OCI-LY1 (cell line): Measurements from ENCODE around the gene APC2.

Experiments used
- H2AFZ ChIP-seq: fragments of 200-600 bp; sonication (generic), shearing (Covaris generic); 2 replicates; pipeline ENCODE4 v1.6.0; 2014; ENCODE audit warnings: antibody characterized with exemption, mild to moderate bottlenecking, low read length
- H3F3A ChIP-seq: fragments of 200-600 bp; sonication (generic), shearing (Covaris generic); 2 replicates; pipeline ENCODE4 v1.6.0; 2014; ENCODE audit warnings: mild to moderate bottlenecking, antibody characterized with exemption, low read length, moderate library complexity; ENCODE audit not compliant: insufficient read depth
- H3K27ac ChIP-seq: fragments of 200-600 bp; sonication (generic); 2 replicates; pipeline ENCODE4 v1.5.1; 2014; ENCODE audit warnings: low read length, mixed run types, mild to moderate bottlenecking, low read depth; ENCODE audit not compliant: poor library complexity, severe bottlenecking
- H3K27me3 ChIP-seq: fragments of 200-600 bp; sonication (generic); 2 replicates; pipeline ENCODE4 v1.6.0; 2014; ENCODE audit warnings: antibody characterized with exemption, mild to moderate bottlenecking, low read length, moderate library complexity; ENCODE audit not compliant: insufficient read depth
- H3K36me3 ChIP-seq: fragments of 200-600 bp; sonication (generic); 2 replicates; pipeline ENCODE4 v1.6.1; 2014; ENCODE audit warnings: mild to moderate bottlenecking, antibody characterized with exemption, low read length, moderate library complexity, mixed read lengths; ENCODE audit not compliant: insufficient read depth
- H3K4me1 ChIP-seq: fragments of 200-600 bp; sonication (generic); 2 replicates; pipeline ENCODE4 v1.5.1; 2014; ENCODE audit warnings: mild to moderate bottlenecking, low read length, moderate library complexity; ENCODE audit not compliant: insufficient read depth, severe bottlenecking
- H3K4me2 ChIP-seq: fragments of 200-600 bp; sonication (generic), shearing (Covaris generic); 2 replicates; pipeline ENCODE4 v1.6.1; 2014; ENCODE audit warnings: low read length
- H3K4me3 ChIP-seq: fragments of 200-600 bp; sonication (generic); 2 replicates; pipeline ENCODE4 v1.5.1; 2014; ENCODE audit warnings: low read length, low read depth, mild to moderate bottlenecking, mixed read lengths; ENCODE audit not compliant: poor library complexity, severe bottlenecking
- H3K79me2 ChIP-seq: fragments of 200-600 bp; shearing (Covaris generic); 2 replicates; pipeline ENCODE4 v1.6.1; 2016; ENCODE audit warnings: mixed run types, low read length, mixed read lengths; ENCODE audit not compliant: insufficient read depth
- H3K9ac ChIP-seq: fragments of 200-600 bp; sonication (generic), shearing (Covaris generic); 2 replicates; pipeline ENCODE4 v1.6.1; 2014; ENCODE audit warnings: mild to moderate bottlenecking, low read length, mixed read lengths
- H3K9me2 ChIP-seq: fragments of 200-600 bp; sonication (generic), shearing (Covaris generic); 2 replicates; pipeline ENCODE4 v1.6.1; 2014; ENCODE audit warnings: low read depth, mild to moderate bottlenecking, low read length, mixed read lengths
- H3K9me3 ChIP-seq: fragments of 200-600 bp; shearing (Covaris generic); 2 replicates; pipeline ENCODE4 v1.6.1; 2014; ENCODE audit warnings: low read length, mixed read lengths
- H4K20me1 ChIP-seq: fragments of 200-600 bp; sonication (generic), shearing (Covaris generic); 2 replicates; pipeline ENCODE4 v1.6.0; 2016; ENCODE audit warnings: mild to moderate bottlenecking, low read length; ENCODE audit not compliant: insufficient read depth
- EZH2 ChIP-seq: fragments of 200-600 bp; sonication (generic), shearing (Covaris generic); IDR thresholded peaks from 2 replicates; pipeline ENCODE4 v1.8.0; 2017; ENCODE audit warnings: borderline replicate concordance, mixed run types, mild to moderate bottlenecking, antibody characterized with exemption, low read length, moderate library complexity, mixed read lengths
- TF ChIP-seq, protein P1 (sequence below): fragments of 200-600 bp; sonication (generic), shearing (Covaris generic); IDR thresholded peaks from 2 replicates; pipeline ENCODE4 v1.5.1; 2017; ENCODE audit warnings: mild to moderate bottlenecking, antibody characterized with exemption, low read length, moderate library complexity, mixed read lengths

Gene APC2

DNA sequence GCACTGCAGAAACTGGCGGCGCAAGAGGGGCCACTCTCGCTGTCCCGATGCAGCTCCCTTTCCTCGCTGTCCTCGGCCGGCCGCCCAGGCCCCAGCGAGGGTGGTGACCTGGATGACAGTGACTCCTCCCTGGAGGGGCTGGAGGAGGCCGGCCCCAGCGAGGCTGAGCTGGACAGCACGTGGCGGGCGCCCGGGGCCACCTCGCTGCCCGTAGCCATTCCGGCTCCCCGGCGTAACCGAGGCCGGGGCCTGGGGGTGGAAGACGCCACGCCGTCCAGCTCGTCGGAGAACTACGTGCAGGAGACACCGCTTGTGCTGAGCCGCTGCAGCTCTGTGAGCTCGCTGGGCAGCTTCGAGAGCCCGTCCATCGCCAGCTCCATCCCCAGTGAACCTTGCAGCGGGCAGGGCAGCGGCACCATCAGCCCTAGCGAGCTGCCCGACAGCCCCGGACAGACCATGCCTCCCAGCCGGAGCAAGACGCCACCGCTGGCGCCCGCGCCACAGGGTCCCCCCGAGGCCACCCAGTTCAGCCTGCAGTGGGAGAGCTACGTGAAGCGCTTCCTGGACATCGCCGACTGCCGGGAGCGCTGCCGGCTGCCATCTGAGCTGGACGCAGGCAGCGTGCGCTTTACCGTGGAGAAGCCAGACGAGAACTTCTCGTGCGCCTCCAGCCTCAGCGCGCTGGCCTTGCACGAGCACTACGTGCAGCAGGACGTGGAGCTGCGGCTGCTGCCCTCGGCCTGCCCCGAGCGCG is 16.7 kb downstream of the APC2 start:
- TF ChIP-seq, protein P1, sequence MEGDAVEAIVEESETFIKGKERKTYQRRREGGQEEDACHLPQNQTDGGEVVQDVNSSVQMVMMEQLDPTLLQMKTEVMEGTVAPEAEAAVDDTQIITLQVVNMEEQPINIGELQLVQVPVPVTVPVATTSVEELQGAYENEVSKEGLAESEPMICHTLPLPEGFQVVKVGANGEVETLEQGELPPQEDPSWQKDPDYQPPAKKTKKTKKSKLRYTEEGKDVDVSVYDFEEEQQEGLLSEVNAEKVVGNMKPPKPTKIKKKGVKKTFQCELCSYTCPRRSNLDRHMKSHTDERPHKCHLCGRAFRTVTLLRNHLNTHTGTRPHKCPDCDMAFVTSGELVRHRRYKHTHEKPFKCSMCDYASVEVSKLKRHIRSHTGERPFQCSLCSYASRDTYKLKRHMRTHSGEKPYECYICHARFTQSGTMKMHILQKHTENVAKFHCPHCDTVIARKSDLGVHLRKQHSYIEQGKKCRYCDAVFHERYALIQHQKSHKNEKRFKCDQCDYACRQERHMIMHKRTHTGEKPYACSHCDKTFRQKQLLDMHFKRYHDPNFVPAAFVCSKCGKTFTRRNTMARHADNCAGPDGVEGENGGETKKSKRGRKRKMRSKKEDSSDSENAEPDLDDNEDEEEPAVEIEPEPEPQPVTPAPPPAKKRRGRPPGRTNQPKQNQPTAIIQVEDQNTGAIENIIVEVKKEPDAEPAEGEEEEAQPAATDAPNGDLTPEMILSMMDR, result no peak
- TF ChIP-seq EZH2, result no peak
- Histone ChIP-seq H3F3A (no peaks in the 10 kb centered on the region), H3K9ac (no peak overlapping the region), H3K9me2 (no peaks in the 10 kb centered on the region), H4K20me1 (no peaks in the 10 kb centered on the region), H3K27me3 (peaks cover 4% of the 10 kb centered on the region; the same call in 1 of the 2 replicates), H3K4me1 (peaks cover 11% of the 10 kb centered on the region), H3K27ac (no peak overlapping the region), H3K4me3 (no peak overlapping the region), H3K36me3 (no peaks in the 10 kb centered on the region), H3K9me3 (no peaks in the 10 kb centered on the region), H2AFZ (no peak overlapping the region), H3K79me2 (no peaks in the 10 kb centered on the region), H3K4me2 (no peak overlapping the region)

DNA sequence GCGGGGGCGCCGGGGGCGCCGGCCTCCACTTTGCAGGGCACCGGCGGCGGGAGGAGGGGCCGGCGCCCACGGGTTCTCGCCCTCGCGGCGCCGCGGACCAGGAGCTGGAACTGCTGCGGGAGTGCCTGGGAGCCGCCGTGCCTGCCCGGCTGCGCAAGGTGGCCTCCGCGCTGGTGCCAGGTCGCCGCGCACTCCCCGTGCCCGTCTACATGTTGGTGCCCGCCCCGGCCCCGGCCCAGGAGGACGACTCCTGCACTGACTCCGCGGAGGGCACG is 17.2 kb downstream of the APC2 start:
- no peak overlapping the region for H3K4me2 ChIP-seq
- no peak overlapping the region for H2AFZ ChIP-seq
- H3K9me2 ChIP-seq, result no peaks in the 10 kb centered on the region
- peaks cover 10% of the 10 kb centered on the region; the same call in 1 of the 2 replicates for H3K27me3 ChIP-seq
- H3K4me1 ChIP-seq, result peaks cover 11% of the 10 kb centered on the region
- H3K9ac ChIP-seq, result no peak overlapping the region
- no peaks in the 10 kb centered on the region for H3K36me3 ChIP-seq
- no peak overlapping the region for H3K4me3 ChIP-seq
- no peaks in the 10 kb centered on the region for H3K9me3 ChIP-seq
- H4K20me1 ChIP-seq, result no peaks in the 10 kb centered on the region
- no peaks in the 10 kb centered on the region for H3K79me2 ChIP-seq
- no peak overlapping the region for H3K27ac ChIP-seq
- no peaks in the 10 kb centered on the region for H3F3A ChIP-seq
- TF ChIP-seq EZH2, result no peak
- TF ChIP-seq, protein P1, result no peak

DNA sequence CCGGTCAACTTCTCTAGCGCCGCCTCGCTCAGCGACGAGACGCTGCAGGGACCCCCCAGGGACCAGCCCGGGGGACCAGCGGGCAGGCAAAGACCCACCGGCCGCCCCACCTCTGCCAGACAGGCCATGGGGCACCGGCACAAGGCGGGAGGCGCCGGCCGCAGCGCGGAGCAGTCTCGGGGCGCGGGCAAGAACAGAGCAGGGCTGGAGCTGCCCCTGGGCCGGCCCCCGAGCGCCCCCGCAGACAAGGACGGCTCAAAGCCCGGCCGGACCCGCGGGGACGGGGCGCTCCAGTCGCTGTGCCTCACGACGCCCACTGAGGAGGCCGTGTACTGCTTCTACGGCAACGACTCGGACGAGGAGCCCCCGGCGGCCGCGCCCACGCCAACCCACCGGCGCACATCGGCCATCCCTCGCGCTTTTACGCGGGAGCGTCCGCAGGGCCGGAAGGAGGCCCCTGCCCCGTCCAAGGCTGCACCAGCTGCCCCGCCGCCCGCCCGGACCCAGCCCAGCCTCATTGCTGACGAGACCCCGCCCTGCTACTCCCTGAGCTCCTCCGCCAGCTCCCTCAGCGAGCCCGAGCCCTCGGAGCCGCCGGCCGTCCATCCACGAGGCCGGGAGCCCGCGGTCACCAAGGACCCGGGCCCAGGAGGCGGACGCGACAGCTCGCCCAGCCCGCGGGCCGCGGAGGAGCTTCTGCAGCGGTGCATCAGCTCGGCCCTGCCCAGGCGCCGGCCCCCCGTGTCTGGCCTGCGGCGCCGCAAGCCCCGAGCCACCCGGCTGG is 17.8 kb downstream of the APC2 start:
- Histone ChIP-seq H3K9me3 (no peaks in the 10 kb centered on the region), H3K27ac (no peak overlapping the region), H3K79me2 (no peaks in the 10 kb centered on the region), H3K36me3 (no peaks in the 10 kb centered on the region), H4K20me1 (no peaks in the 10 kb centered on the region), H3K9ac (no peak overlapping the region), H3F3A (no peaks in the 10 kb centered on the region), H3K4me2 (no peak overlapping the region), H2AFZ (no peak overlapping the region), H3K4me3 (no peak overlapping the region), H3K27me3 (peaks cover 15% of the 10 kb centered on the region; the same call in 1 of the 2 replicates), H3K4me1 (peaks cover 11% of the 10 kb centered on the region), H3K9me2 (no peaks in the 10 kb centered on the region)
- no peak for TF ChIP-seq EZH2
- TF ChIP-seq, protein P1, result no peak
